K562 (cell line): ENCODE results near the gene NEMP2. TPM values are rescaled to one million over a fixed set of nuclear protein-coding genes. Genes with fewer than 3 reads are reported as not detected.
A peak's percentile ranks its signal among the peaks of the same experiment; 100 is the strongest.

Experiments
- BRD9 ChIP-seq: fragments of 450-650 bp; IDR thresholded peaks from 2 replicates; pipeline ENCODE4 v1.6.1; 2018; ENCODE audit warnings: low read depth; ENCODE audit not compliant: partially characterized antibody
- BRF1 ChIP-seq: IDR thresholded peaks from 3 replicates; pipeline ENCODE4 v1.6.1; 2011; ENCODE audit warnings: borderline replicate concordance, mild to moderate bottlenecking; ENCODE audit not compliant: insufficient read length; ENCODE audit errors: extremely low read depth
- CBX8 ChIP-seq: fragments of 200-600 bp; sonication (generic); IDR thresholded peaks from 2 replicates; pipeline ENCODE4 v1.6.1; 2012; ENCODE audit warnings: borderline replicate concordance, mixed run types, low read depth, mild to moderate bottlenecking, moderate library complexity, mixed read lengths, low read length, control low read depth, inconsistent platforms; ENCODE audit not compliant: poor library complexity, severe bottlenecking; ENCODE audit errors: extremely low read depth
- CHD4 ChIP-seq: fragments of 200-600 bp; sonication (generic); IDR thresholded peaks from 3 replicates; pipeline ENCODE4 v1.6.1; 2012; ENCODE audit warnings: low read depth, mild to moderate bottlenecking, mixed read lengths, low read length, inconsistent platforms; ENCODE audit not compliant: insufficient read depth, insufficient replicate concordance, poor library complexity, severe bottlenecking
- E2F5 ChIP-seq: sonication (generic); formaldehyde crosslinking; IDR thresholded peaks from 2 replicates; pipeline ENCODE4 v1.8.0; 2022; ENCODE audit warnings: mild to moderate bottlenecking, missing genetic modification reagents
- ELF4 ChIP-seq: fragments of 450-650 bp; formaldehyde crosslinking; IDR thresholded peaks from 2 replicates; pipeline ENCODE4 v1.4.0; 2022; ENCODE audit warnings: missing genetic modification characterization
- FIP1L1 ChIP-seq: fragments of 200-400 bp; formaldehyde crosslinking; IDR thresholded peaks from 2 replicates; pipeline ENCODE4 v1.6.1; 2018; ENCODE audit warnings: mild to moderate bottlenecking, low read depth, low read length; ENCODE audit not compliant: poor library complexity, severe bottlenecking
- GABPA ChIP-seq: fragments of 200-800 bp; sonication (Bioruptor generic); conservative IDR thresholded peaks from 2 replicates; pipeline ENCODE4 v1.6.1; 2016; ENCODE audit warnings: low read depth, missing genetic modification characterization, missing compliant biosample characterization
- GATA2 ChIP-seq: sonication (generic); formaldehyde crosslinking; IDR thresholded peaks from 2 replicates; pipeline ENCODE4 v1.4.0; 2020; ENCODE audit warnings: mild to moderate bottlenecking, missing genetic modification reagents
- GATAD2A ChIP-seq: fragments of 450-650 bp; IDR thresholded peaks from 2 replicates; pipeline ENCODE4 v1.6.1; 2017
- HMG20A ChIP-seq: fragments of 450-650 bp; formaldehyde crosslinking; conservative IDR thresholded peaks from 2 replicates; pipeline ENCODE4 v1.4.0; 2020; ENCODE audit warnings: mild to moderate bottlenecking, mixed read lengths
- LEF1 ChIP-seq: fragments of 450-650 bp; IDR thresholded peaks from 2 replicates; pipeline ENCODE4 v1.6.1; 2016; ENCODE audit warnings: mild to moderate bottlenecking
- MEIS2 ChIP-seq: fragments of 450-650 bp; IDR thresholded peaks from 2 replicates; pipeline ENCODE4 v1.6.1; 2014; ENCODE audit warnings: mild to moderate bottlenecking; ENCODE audit not compliant: partially characterized antibody
- NCOA6 ChIP-seq: fragments of 450-650 bp; IDR thresholded peaks from 2 replicates; pipeline ENCODE4 v1.6.1; 2017; ENCODE audit warnings: mild to moderate bottlenecking
- RBBP5 ChIP-seq: fragments of 200-600 bp; sonication (generic); IDR thresholded peaks from 2 replicates; pipeline ENCODE4 v1.6.1; 2012; ENCODE audit warnings: borderline replicate concordance, mild to moderate bottlenecking, low read length, control low read depth, inconsistent platforms; ENCODE audit not compliant: insufficient read depth, poor library complexity, severe bottlenecking
- SMARCC2 ChIP-seq: fragments of 450-650 bp; IDR thresholded peaks from 2 replicates; pipeline ENCODE4 v1.6.1; 2017; ENCODE audit warnings: antibody characterized with exemption, moderate library complexity, mild to moderate bottlenecking, low read depth
- SNIP1 ChIP-seq: fragments of 450-650 bp; IDR thresholded peaks from 2 replicates; pipeline ENCODE4 v1.7.1; 2017; ENCODE audit warnings: low read depth, mild to moderate bottlenecking
- TAF9B ChIP-seq: fragments of 450-650 bp; IDR thresholded peaks from 2 replicates; pipeline ENCODE4 v1.6.1; 2018; ENCODE audit warnings: mild to moderate bottlenecking; ENCODE audit not compliant: partially characterized antibody
- THRB ChIP-seq: fragments of 450-650 bp; formaldehyde crosslinking; conservative IDR thresholded peaks from 2 replicates; pipeline ENCODE4 v1.4.0; 2022; ENCODE audit warnings: mild to moderate bottlenecking, missing genetic modification characterization
- TRIM28 ChIP-seq: fragments of 450-650 bp; IDR thresholded peaks from 2 replicates; pipeline ENCODE4 v1.6.1; 2017
- XRCC3 ChIP-seq: fragments of 450-650 bp; IDR thresholded peaks from 2 replicates; pipeline ENCODE4 v1.6.1; 2017; ENCODE audit warnings: mild to moderate bottlenecking, moderate library complexity
- ZNF140 ChIP-seq: fragments of 250-450 bp; sonication (Bioruptor Pico); IDR thresholded peaks from 2 replicates; pipeline ENCODE4 v1.8.0; 2021; ENCODE audit warnings: moderate library complexity, mild to moderate bottlenecking, inconsistent platforms
- ZNF274 ChIP-seq: IDR thresholded peaks from 2 replicates; pipeline ENCODE4 v1.6.1; 2011; ENCODE audit warnings: low read depth, mild to moderate bottlenecking, low read length, moderate library complexity, borderline replicate concordance
- ZNF384 ChIP-seq: IDR thresholded peaks from 2 replicates; pipeline ENCODE4 v1.6.1; 2012; ENCODE audit warnings: low read depth, low read length, improper control_type of control experiment
- ZNF584 ChIP-seq: fragments of 200-800 bp; sonication (Bioruptor generic); IDR thresholded peaks from 2 replicates; pipeline ENCODE4 v1.6.1; 2016; ENCODE audit warnings: low read depth, mild to moderate bottlenecking, missing genetic modification characterization, missing compliant biosample characterization
- ZNF780A ChIP-seq: fragments of 250-450 bp; sonication (Bioruptor Pico); IDR thresholded peaks from 2 replicates; pipeline ENCODE4 v1.5.0; 2021; ENCODE audit warnings: mild to moderate bottlenecking
- polyA plus RNA-seq, 8 experiments: library from polyadenylated mRNA; depleted of rRNA in 4 of 8; stranded (reverse) in 5 of 8; unstranded in 3 of 8; fragments of >200 nt; fragmentation: Nextera tagmentation in 2 of 8; fragmentation: Illumina TruSeq in 1 of 8; extraction: Ambion mirVana in 2 of 8; extraction: Trizol in 1 of 8; gene quantifications; 2 replicates each; pipeline versions ENCODE4 v1.2.1 to v1.2.3, GENCODE V29; 2011 to 2014; ENCODE audit warnings: inconsistent platforms in 1 of 8, missing spikeins in 1 of 8
- total RNA-seq, 7 experiments: library from RNA; depleted of rRNA in 6 of 7; stranded (reverse); fragments of >200 nt in 6 of 7; fragmentation: Illumina TruSeq in 2 of 7; extraction: Trizol in 2 of 7; gene quantifications; 2 replicates each; pipeline versions ENCODE4 v1.2.1 to v1.2.3, GENCODE V29; 2011 to 2021; ENCODE audit warnings: low replicate concordance in 1 of 7
- TF ChIP-seq, protein P1 (sequence below): sonication (generic); formaldehyde crosslinking; IDR thresholded peaks from 2 replicates; pipeline ENCODE4 v1.8.1; 2022; ENCODE audit warnings: missing genetic modification reagents
- TF ChIP-seq, protein P2 (sequence below): fragments of 250-450 bp; sonication (Bioruptor Pico); IDR thresholded peaks from 2 replicates; pipeline ENCODE4 v1.8.0; 2021; ENCODE audit warnings: moderate library complexity, mild to moderate bottlenecking, inconsistent platforms

The NEMP2 gene
- total and polyA plus RNA-seq, 9 of the 15 experiments (the other 6 are each of a cell fraction or from before 2014, with no cell fraction given), result 0.32 to 3.0 (median 1.7) TPM

DNA sequence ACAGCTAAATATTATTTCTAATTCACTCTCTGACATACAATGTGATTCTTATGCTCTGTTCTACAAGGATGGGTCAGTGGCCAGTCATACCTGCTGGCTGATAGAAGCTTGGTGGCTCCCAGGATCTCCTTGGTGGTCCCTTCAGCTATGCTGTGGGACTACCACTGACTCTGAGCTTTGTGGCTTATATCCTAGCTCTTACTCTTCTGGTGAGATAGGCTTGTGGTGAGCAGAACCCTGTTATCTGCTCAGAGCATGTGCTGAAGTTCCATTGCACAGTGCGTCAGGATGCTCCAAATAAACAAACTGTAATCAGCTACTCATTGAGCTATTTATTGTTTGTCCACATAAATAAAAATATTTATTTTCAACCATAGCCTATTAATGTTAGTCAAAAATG, 74.6 kb downstream of the NEMP2 start (continued):
- TF ChIP-seq GATAD2A, result no peak
- no peak for TF ChIP-seq ELF4 (CRISPR knock-in tag)
- no peak for TF ChIP-seq CHD4
- no peak for TF ChIP-seq ZNF384
- peak; percentile 36; the same call in 1 of the 2 replicates for TF ChIP-seq LEF1
- TF ChIP-seq ZNF780A (CRISPR knock-in tag), result no peak
- TF ChIP-seq HMG20A (CRISPR knock-in tag), result no peak
- no peak for TF ChIP-seq SNIP1
- TF ChIP-seq SMARCC2, result peak; percentile 73
- TF ChIP-seq, protein P1, sequence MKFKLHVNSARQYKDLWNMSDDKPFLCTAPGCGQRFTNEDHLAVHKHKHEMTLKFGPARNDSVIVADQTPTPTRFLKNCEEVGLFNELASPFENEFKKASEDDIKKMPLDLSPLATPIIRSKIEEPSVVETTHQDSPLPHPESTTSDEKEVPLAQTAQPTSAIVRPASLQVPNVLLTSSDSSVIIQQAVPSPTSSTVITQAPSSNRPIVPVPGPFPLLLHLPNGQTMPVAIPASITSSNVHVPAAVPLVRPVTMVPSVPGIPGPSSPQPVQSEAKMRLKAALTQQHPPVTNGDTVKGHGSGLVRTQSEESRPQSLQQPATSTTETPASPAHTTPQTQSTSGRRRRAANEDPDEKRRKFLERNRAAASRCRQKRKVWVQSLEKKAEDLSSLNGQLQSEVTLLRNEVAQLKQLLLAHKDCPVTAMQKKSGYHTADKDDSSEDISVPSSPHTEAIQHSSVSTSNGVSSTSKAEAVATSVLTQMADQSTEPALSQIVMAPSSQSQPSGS (CRISPR knock-in tag), result no peak
- no peak for TF ChIP-seq THRB
- no peak for TF ChIP-seq GABPA (tag)
- TF ChIP-seq CBX8, result no peak
- TF ChIP-seq TRIM28, result no peak
- no peak for TF ChIP-seq XRCC3
- TF ChIP-seq ZNF140 (CRISPR knock-in tag), result no peak
- TF ChIP-seq ZNF274, result no peak
- no peak for TF ChIP-seq BRD9
- no peak for TF ChIP-seq E2F5 (CRISPR knock-in tag)
- no peak for TF ChIP-seq ZNF584 (CRISPR knock-in tag)
- peak; percentile 75 for TF ChIP-seq GATA2 (CRISPR knock-in tag)
- no peak for TF ChIP-seq RBBP5
- no peak for TF ChIP-seq NCOA6
- peak; percentile 43 for TF ChIP-seq MEIS2
- TF ChIP-seq, protein P2, sequence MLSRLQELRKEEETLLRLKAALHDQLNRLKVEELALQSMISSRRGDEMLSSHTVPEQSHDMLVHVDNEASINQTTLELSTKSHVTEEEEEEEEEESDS (CRISPR knock-in tag), result no peak
- no peak for TF ChIP-seq FIP1L1
- no peak for TF ChIP-seq BRF1
- no peak for TF ChIP-seq TAF9B
